ENCODE results near the gene FRK. TPM values are rescaled to one million over a fixed set of nuclear protein-coding genes. Genes with fewer than 3 reads are reported as not detected.

FRK gene
- total RNA-seq, 1 donor from 2014 or later = 0.11 TPM

DNA sequence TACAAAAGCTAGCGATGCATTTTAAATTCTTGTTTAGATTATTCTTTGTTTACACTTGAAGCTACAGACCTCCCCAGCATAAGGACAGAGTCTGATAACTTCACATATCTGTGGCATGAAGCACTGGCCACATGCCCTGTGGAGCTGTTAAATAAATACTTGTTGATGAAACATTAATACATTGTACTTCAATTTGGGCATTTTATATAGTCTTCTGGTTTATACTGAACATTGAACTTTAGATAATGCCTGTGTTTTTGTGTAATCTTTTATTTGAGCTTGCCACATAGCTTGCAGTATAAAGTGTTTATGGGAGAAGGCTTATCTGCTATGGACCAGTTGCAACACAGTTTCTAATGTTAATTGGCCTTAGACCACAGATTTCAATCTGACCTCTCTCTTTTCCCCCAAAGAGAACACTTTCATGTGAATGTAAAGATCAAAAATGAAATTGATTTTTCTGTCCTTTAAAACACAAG lies 48.2 kb downstream of the FRK start:
- no peaks in the 10 kb centered on the region for H3K27me3 ChIP-seq
- H3K79me2 ChIP-seq (ENCODE audit: low read depth) = no peaks in the 10 kb centered on the region
- H3K4me3 Mint-ChIP-seq = no peak overlapping the region
- TF ChIP-seq EZH2 (IDR thresholded peaks at IDR 0.05) (no peak), EZH2phosphoT487 (IDR thresholded peaks at IDR 0.05) (no peak)
- TF ChIP-seq, protein P1, sequence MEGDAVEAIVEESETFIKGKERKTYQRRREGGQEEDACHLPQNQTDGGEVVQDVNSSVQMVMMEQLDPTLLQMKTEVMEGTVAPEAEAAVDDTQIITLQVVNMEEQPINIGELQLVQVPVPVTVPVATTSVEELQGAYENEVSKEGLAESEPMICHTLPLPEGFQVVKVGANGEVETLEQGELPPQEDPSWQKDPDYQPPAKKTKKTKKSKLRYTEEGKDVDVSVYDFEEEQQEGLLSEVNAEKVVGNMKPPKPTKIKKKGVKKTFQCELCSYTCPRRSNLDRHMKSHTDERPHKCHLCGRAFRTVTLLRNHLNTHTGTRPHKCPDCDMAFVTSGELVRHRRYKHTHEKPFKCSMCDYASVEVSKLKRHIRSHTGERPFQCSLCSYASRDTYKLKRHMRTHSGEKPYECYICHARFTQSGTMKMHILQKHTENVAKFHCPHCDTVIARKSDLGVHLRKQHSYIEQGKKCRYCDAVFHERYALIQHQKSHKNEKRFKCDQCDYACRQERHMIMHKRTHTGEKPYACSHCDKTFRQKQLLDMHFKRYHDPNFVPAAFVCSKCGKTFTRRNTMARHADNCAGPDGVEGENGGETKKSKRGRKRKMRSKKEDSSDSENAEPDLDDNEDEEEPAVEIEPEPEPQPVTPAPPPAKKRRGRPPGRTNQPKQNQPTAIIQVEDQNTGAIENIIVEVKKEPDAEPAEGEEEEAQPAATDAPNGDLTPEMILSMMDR (IDR thresholded peaks at IDR 0.05) = no peak
- no peak overlapping the region for H3K27ac Mint-ChIP-seq
- H3F3A ChIP-seq (ENCODE audit: low read depth) = no peaks in the 10 kb centered on the region
- no peak overlapping the region for H3K4me2 ChIP-seq
- no peak overlapping the region for H2AFZ ChIP-seq (replicated peaks)
- H3K4me1 Mint-ChIP-seq = peaks cover 5% of the 10 kb centered on the region
- H3K9me3 ChIP-seq (ENCODE audit: low read depth) = no peaks in the 10 kb centered on the region
- H3K36me3 Mint-ChIP-seq = no peaks in the 10 kb centered on the region
- H3K27ac ChIP-seq = no peak overlapping the region
- no peak overlapping the region for H3K9ac ChIP-seq
- no peaks in the 10 kb centered on the region for H3K36me3 ChIP-seq
- no peaks in the 10 kb centered on the region for H4K20me1 ChIP-seq (ENCODE audit: low read depth)
- H3K27me3 Mint-ChIP-seq (ENCODE audit: insufficient read depth, low read depth) = peaks cover 2% of the 10 kb centered on the region
- H3K9me3 Mint-ChIP-seq = no peaks in the 10 kb centered on the region
- no peak for DNase-seq (ENCODE audit: low spot score)
- peaks cover 11% of the 10 kb centered on the region for H3K4me1 ChIP-seq
- H3K4me3 ChIP-seq = no peak overlapping the region

DNA sequence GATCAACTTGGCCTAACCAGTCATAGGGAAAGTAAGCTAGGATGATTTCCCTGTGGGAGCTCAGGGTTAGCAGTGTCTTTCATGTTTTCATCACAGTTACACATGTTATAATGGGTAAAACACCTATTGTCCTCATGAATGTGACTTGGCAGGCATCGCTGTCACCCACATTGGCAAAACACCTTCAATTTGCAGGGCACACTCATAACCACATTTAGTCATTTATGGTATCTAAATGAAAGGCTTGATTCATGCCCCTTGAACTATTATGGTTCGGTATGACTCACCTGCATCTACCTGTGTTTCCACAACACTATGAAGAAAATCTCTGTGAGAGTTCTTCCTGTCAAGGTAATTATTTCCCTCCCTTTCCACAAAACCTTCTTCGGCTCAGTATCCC lies 49.2 kb downstream of the FRK start:
- no peak for DNase-seq (ENCODE audit: low spot score)
- Histone ChIP-seq H3K4me1 (peaks cover 2% of the 10 kb centered on the region), H3K27ac (no peak overlapping the region), H3K36me3 (no peaks in the 10 kb centered on the region), H3K27me3 (no peaks in the 10 kb centered on the region), H3K79me2 (ENCODE audit: low read depth) (no peaks in the 10 kb centered on the region), H3K4me2 (no peak overlapping the region), H3K4me3 (no peak overlapping the region), H2AFZ (replicated peaks) (no peak overlapping the region), H3K9ac (no peak overlapping the region), H4K20me1 (ENCODE audit: low read depth) (no peaks in the 10 kb centered on the region), H3K9me3 (ENCODE audit: low read depth) (no peaks in the 10 kb centered on the region), H3F3A (ENCODE audit: low read depth) (no peaks in the 10 kb centered on the region)
- Mint-ChIP-seq H3K4me1 (peaks cover 2% of the 10 kb centered on the region), H3K4me3 (no peak overlapping the region), H3K27me3 (ENCODE audit: insufficient read depth, low read depth) (peaks cover 2% of the 10 kb centered on the region), H3K9me3 (no peaks in the 10 kb centered on the region), H3K36me3 (no peaks in the 10 kb centered on the region), H3K27ac (no peak overlapping the region)
- TF ChIP-seq EZH2phosphoT487 (IDR thresholded peaks at IDR 0.05) (no peak), EZH2 (IDR thresholded peaks at IDR 0.05) (no peak)
- TF ChIP-seq, protein P1 (IDR thresholded peaks at IDR 0.05) = no peak

DNA sequence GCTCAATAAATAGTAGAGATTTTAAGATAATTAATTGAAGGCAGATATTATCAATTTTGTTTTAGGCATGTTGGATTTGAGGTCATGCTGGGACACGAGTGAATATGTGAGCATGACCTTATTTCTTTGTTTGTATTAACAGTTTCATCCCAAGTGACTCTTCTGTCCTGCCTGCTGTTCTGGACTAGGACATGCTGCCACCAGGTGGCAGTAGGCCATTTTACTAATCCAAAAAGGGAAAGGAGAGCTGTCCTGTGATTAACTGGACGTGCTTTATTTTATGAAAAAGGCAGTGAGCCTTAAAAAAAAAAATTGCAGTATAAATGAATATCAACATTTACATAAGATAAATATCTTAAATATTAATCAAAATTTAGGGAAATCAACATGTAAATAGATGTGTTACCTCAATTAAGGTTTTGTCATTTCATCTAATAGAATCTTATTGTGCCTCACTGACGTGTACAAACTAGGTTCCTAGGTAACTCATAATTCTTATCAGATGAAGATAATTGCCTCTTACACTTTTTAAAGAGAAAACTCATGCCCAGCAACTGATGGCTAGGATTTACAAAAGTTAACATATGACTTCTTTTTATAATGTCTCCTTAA lies 49.8 kb downstream of the FRK start:
- TF ChIP-seq EZH2phosphoT487 (IDR thresholded peaks at IDR 0.05) (no peak), EZH2 (IDR thresholded peaks at IDR 0.05) (no peak)
- TF ChIP-seq, protein P1 (IDR thresholded peaks at IDR 0.05) = peak; percentile 87
- Mint-ChIP-seq H3K27me3 (ENCODE audit: insufficient read depth, low read depth) (peaks cover 2% of the 10 kb centered on the region), H3K9me3 (no peaks in the 10 kb centered on the region), H3K4me1 (peaks cover 2% of the 10 kb centered on the region), H3K36me3 (no peaks in the 10 kb centered on the region), H3K4me3 (no peak overlapping the region), H3K27ac (no peak overlapping the region)
- no peak overlapping the region for H3K9ac ChIP-seq
- H3K27ac ChIP-seq = no peak overlapping the region
- H3K9me3 ChIP-seq (ENCODE audit: low read depth) = no peaks in the 10 kb centered on the region
- H3K79me2 ChIP-seq (ENCODE audit: low read depth) = no peaks in the 10 kb centered on the region
- H3K4me3 ChIP-seq = no peak overlapping the region
- no peaks in the 10 kb centered on the region for H3K36me3 ChIP-seq
- peak overlapping the region; percentile 26 for H2AFZ ChIP-seq (replicated peaks)
- H4K20me1 ChIP-seq (ENCODE audit: low read depth) = no peaks in the 10 kb centered on the region
- no peaks in the 10 kb centered on the region for H3K27me3 ChIP-seq
- H3F3A ChIP-seq (ENCODE audit: low read depth) = no peaks in the 10 kb centered on the region
- DNase-seq (ENCODE audit: low spot score) = peak; percentile 75
- no peaks in the 10 kb centered on the region for H3K4me1 ChIP-seq
- no peak overlapping the region for H3K4me2 ChIP-seq

Measured in neural progenitor cell (in vitro differentiated cells).